ENCODE measurements around the gene COL9A3. TPM values are rescaled to one million over a fixed set of nuclear protein-coding genes. Genes with fewer than 3 reads are reported as not detected.

COL9A3 gene
- total and polyA plus RNA-seq, 2 of the 8 experiments (the other 6 are each of a cell fraction or from before 2014, with no cell fraction given): 21.7 to 80.1 TPM

DNA sequence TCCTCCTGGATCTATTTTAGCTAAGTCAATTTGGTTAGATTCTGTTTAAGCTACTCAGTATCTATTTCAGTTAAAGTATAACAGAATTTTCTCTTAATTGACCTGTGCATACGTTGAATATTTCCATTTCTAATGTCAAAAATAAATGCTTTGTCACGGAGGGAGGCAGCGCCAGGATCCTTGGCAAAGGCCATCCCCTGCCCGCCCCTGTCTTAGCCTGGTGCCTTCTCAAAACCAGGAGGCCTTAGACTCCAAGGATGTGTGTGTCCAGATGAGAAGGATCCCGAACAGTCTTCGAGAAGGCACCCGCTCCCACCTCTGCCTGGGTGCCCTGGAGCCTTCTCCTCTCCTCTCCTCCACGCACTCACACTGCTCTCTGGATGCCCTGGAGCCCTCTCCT lies 22.4 kb downstream of the COL9A3 start:
- ChIA-PET POLR2A (ENCODE audit: partially characterized antibody) (interaction anchor here (1.0 kb wide), 2 partner anchors 11 to 16 kb away, joined by 3 read pairs; no protein-coding TSS in a partner anchor), CTCF (ENCODE audit: partially characterized antibody) (interaction anchor here (1.0 to 1.1 kb wide), 3 partner anchors 8 to 386 kb away, joined by 3 to 4 read pairs (median 3); no protein-coding TSS in a partner anchor)
- Histone ChIP-seq H2BK12ac (ENCODE audit: low read depth, low read length) (no peak overlapping the region), H3K9me3 (ENCODE audit: insufficient read depth in 2 of 2, low read depth in 1 of 2, low read length in 1 of 2) (no peaks in the 10 kb centered on the region), H4K5ac (ENCODE audit: insufficient read length, low read depth, low read length) (no peak overlapping the region), H3K79me1 (ENCODE audit: low read depth, low read length) (no peaks in the 10 kb centered on the region), H3K4me2 (ENCODE audit: insufficient read depth in 1 of 2, low read depth in 2 of 2, low read length in 2 of 2) (no peak overlapping the region), H3K27ac (ENCODE audit: low read depth, low read length) (no peak overlapping the region), H3K4me1 (replicated peaks in 1 of 4; ENCODE audit: control insufficient read depth in 3 of 4, insufficient read depth in 4 of 4, low read length in 3 of 4) (peaks cover 0 to 3% (median 0%) of the 10 kb centered on the region in 4 experiments; a peak in 3 of 7 replicates), H4K20me1 (replicated peaks in 1 of 2; ENCODE audit: control insufficient read depth in 1 of 2, insufficient read depth in 2 of 2, low read length in 2 of 2) (peaks cover 0 to 2% of the 10 kb centered on the region in 2 experiments), H3K23me2 (ENCODE audit: low read depth, low read length) (no peaks in the 10 kb centered on the region), H3K4me3 (ENCODE audit: extremely low read depth in 1 of 4, insufficient read depth in 2 of 4, low read depth in 3 of 4, low read length in 4 of 4) (no peak overlapping the region), H4K8ac (ENCODE audit: extremely low read depth, insufficient read depth, low read length) (no peak overlapping the region), H3K27me3 (replicated peaks in 1 of 4; ENCODE audit: control insufficient read depth in 3 of 4, extremely low read depth in 1 of 4, insufficient read depth in 3 of 4, low read length in 3 of 4) (no peaks in the 10 kb centered on the region), H4K91ac (replicated peaks; ENCODE audit: insufficient read length, low read length) (no peak overlapping the region), H3K9ac (replicated peaks in 1 of 4; ENCODE audit: extremely low read depth in 1 of 4, low read depth in 3 of 4, low read length in 3 of 4) (no peak overlapping the region), H3K18ac (ENCODE audit: extremely low read depth, low read length) (no peak overlapping the region), H3K79me2 (ENCODE audit: control insufficient read depth in 1 of 2, insufficient read depth in 2 of 2, low read length in 2 of 2) (no peaks in the 10 kb centered on the region), H3K56ac (replicated peaks; ENCODE audit: insufficient read length, low read depth, low read length) (no peak overlapping the region), H2BK5ac (ENCODE audit: low read depth, low read length) (no peak overlapping the region), H3K14ac (ENCODE audit: insufficient read length) (no peak overlapping the region), H2BK15ac (ENCODE audit: low read length) (no peak overlapping the region), H2BK20ac (ENCODE audit: low read length) (no peak overlapping the region), H3K36me3 (ENCODE audit: control insufficient read depth in 2 of 4, insufficient read depth in 4 of 4, low read length in 3 of 4) (peaks cover 0 to 18% (median 4%) of the 10 kb centered on the region in 4 experiments; a peak in 3 of 8 replicates), H2AFZ (ENCODE audit: low read length) (no peak overlapping the region), H3K23ac (ENCODE audit: insufficient read length) (no peak overlapping the region), H3K4ac (replicated peaks; ENCODE audit: insufficient read length, low read depth, low read length) (no peak overlapping the region), H2BK120ac (replicated peaks; ENCODE audit: low read depth, low read length) (no peak overlapping the region), H2AK5ac (ENCODE audit: low read depth, low read length) (no peak overlapping the region)
- WGBS, 2 experiments (ENCODE audit: extremely low coverage in 1 of 2, insufficient coverage in 1 of 2, insufficient read length in 1 of 2, insufficient replicate concordance in 2 of 2, low coverage in 1 of 2, low lambda C conversion rate in 2 of 2, missing lambda C conversion rate in 1 of 2): 84% methylated on average over 6 of the region's 8 CpGs; no CpG with 5 or more reads in 1 of the 2 experiments
- DNase-seq (ENCODE audit: low read depth in 1 of 2, low spot score in 2 of 2): no peak
- no peak for FAIRE-seq
- TF ChIP-seq RXRA (IDR thresholded peaks at IDR 0.05; ENCODE audit: insufficient read depth, low read depth, low read length) (no peak), EZH2 (IDR thresholded peaks at IDR 0.05; ENCODE audit: low read depth, low read length, severe bottlenecking) (no peak), BACH1 (IDR thresholded peaks at IDR 0.05; ENCODE audit: low read length) (no peak)

Measured in H1 (cell line).